HEK293T (cell line): ENCODE measurements around the gene RBMS1.
"Not testable (repeated sequence)": the region's sequence is repeated elsewhere in the genome, so short reads cannot be mapped to it uniquely, and the experiment has no call there.

ENCODE experiments used
- CTCF ChIA-PET: fragments of 350-600 bp; formaldehyde crosslinking; extraction: SDS; loops from one replicate; lab custom pipeline; 2021; ENCODE audit warnings: antibody characterized with exemption, inconsistent platforms; lab: Yijun Ruan, JAX
- POLR2A ChIA-PET: fragments of 350-600 bp; formaldehyde crosslinking; extraction: SDS; loops from one replicate; lab custom pipeline; 2020; ENCODE audit warnings: antibody characterized with exemption, inconsistent platforms; lab: Yijun Ruan, JAX
- DNase-seq: peaks from one replicate; pipeline ENCODE4 v3.0.0; 2012; ENCODE audit warnings: mixed read lengths; ENCODE audit errors: extremely low spot score
- ARNT ChIP-seq: fragments of 450-650 bp; IDR thresholded peaks from 2 replicates; pipeline ENCODE4 v1.6.1; 2017; ENCODE audit warnings: mild to moderate bottlenecking
- BHLHE40 ChIP-seq: fragments of 450-650 bp; IDR thresholded peaks from 2 replicates; pipeline ENCODE4 v1.6.1; 2016; ENCODE audit warnings: mild to moderate bottlenecking, moderate library complexity, borderline replicate concordance
- CTBP1 ChIP-seq: fragments of 450-650 bp; IDR thresholded peaks from 2 replicates; pipeline ENCODE4 v1.6.1; 2016; ENCODE audit warnings: borderline replicate concordance
- ELF4 ChIP-seq: fragments of 450-650 bp; IDR thresholded peaks from 2 replicates; pipeline ENCODE4 v1.6.1; 2017; ENCODE audit warnings: antibody characterized with exemption
- FOXA1 ChIP-seq: fragments of 450-650 bp; IDR thresholded peaks from 2 replicates; pipeline ENCODE4 v1.6.1; 2016; ENCODE audit warnings: mild to moderate bottlenecking
- FOXK2 ChIP-seq: fragments of 450-650 bp; IDR thresholded peaks from 2 replicates; pipeline ENCODE4 v1.6.1; 2016; ENCODE audit warnings: mild to moderate bottlenecking
- FOXM1 ChIP-seq: fragments of 450-650 bp; IDR thresholded peaks from 2 replicates; pipeline ENCODE4 v1.6.1; 2017; ENCODE audit warnings: mild to moderate bottlenecking, borderline replicate concordance
- HDGF ChIP-seq: fragments of 450-650 bp; IDR thresholded peaks from 2 replicates; pipeline ENCODE4 v1.6.1; 2017; ENCODE audit warnings: antibody characterized with exemption, borderline replicate concordance
- L3MBTL2 ChIP-seq: fragments of 450-650 bp; conservative IDR thresholded peaks from 2 replicates; pipeline ENCODE4 v1.6.1; 2016; ENCODE audit warnings: mild to moderate bottlenecking
- LEF1 ChIP-seq: fragments of 450-650 bp; IDR thresholded peaks from 2 replicates; pipeline ENCODE4 v1.6.1; 2017; ENCODE audit warnings: mild to moderate bottlenecking, borderline replicate concordance
- NFRKB ChIP-seq: fragments of 450-650 bp; IDR thresholded peaks from 2 replicates; pipeline ENCODE4 v1.6.1; 2016; ENCODE audit warnings: mild to moderate bottlenecking, moderate library complexity
- PKNOX1 ChIP-seq: fragments of 450-650 bp; IDR thresholded peaks from 2 replicates; pipeline ENCODE4 v1.6.1; 2016
- SP1 ChIP-seq: fragments of 450-650 bp; IDR thresholded peaks from 2 replicates; pipeline ENCODE4 v1.6.1; 2017
- SUZ12 ChIP-seq: fragments of 450-650 bp; IDR thresholded peaks from 2 replicates; pipeline ENCODE4 v1.6.1; 2016; ENCODE audit warnings: mild to moderate bottlenecking
- TARDBP ChIP-seq: fragments of 450-650 bp; IDR thresholded peaks from 2 replicates; pipeline ENCODE4 v1.6.1; 2016
- ZNF384 ChIP-seq: fragments of 450-650 bp; IDR thresholded peaks from 2 replicates; pipeline ENCODE4 v1.6.1; 2016

RBMS1 gene

GRCh38 chr2:160454070-160454797 lies 39.4 kb downstream of the RBMS1 start:
- POLR2A ChIA-PET, result no interaction called here
- no peak for DNase-seq
- TF ChIP-seq ELF4 (no peak), FOXK2 (no peak), FOXM1 (no peak)
- CTCF ChIA-PET, result no interaction called here

- ChIA-PET POLR2A (no interaction called here), CTCF (no interaction called here)
- DNase-seq, result no peak
- TF ChIP-seq ZNF384, result no peak
Observed at GRCh38 chr2:160453111-160453820, 40.3 kb downstream of the RBMS1 start.

- TF ChIP-seq L3MBTL2, result no peak
- no peak for TF ChIP-seq ZNF384
- no peak for TF ChIP-seq ARNT
- TF ChIP-seq TARDBP, result no peak
- TF ChIP-seq LEF1, result no peak
- no peak for TF ChIP-seq BHLHE40
- no peak for TF ChIP-seq SUZ12
- no peak for TF ChIP-seq FOXA1
- no peak for TF ChIP-seq ELF4
- no peak for DNase-seq
- ChIA-PET CTCF (no interaction called here), POLR2A (no interaction called here)
Observed at GRCh38 chr2:160450486-160450885, 43.1 kb downstream of the RBMS1 start.

GRCh38 chr2:160448821-160449220 lies 44.8 kb downstream of the RBMS1 start:
- DNase-seq, POLR2A ChIA-PET, CTCF ChIA-PET: not testable (repeated sequence)

- CTCF ChIA-PET, result no interaction called here
- no peak for TF ChIP-seq L3MBTL2
- TF ChIP-seq NFRKB, result no peak
- TF ChIP-seq FOXK2, result no peak
- no peak for TF ChIP-seq CTBP1
- TF ChIP-seq HDGF, result no peak
- TF ChIP-seq FOXM1, result no peak
- TF ChIP-seq PKNOX1, result no peak
- no peak for TF ChIP-seq SUZ12
- TF ChIP-seq SP1, result no peak
- no peak for TF ChIP-seq LEF1
- no peak for TF ChIP-seq ELF4
- DNase-seq, result no peak
- POLR2A ChIA-PET, result no interaction called here
Observed at GRCh38 chr2:160445673-160446072, 47.9 kb downstream of the RBMS1 start.

- POLR2A ChIA-PET, result no interaction called here
- CTCF ChIA-PET, result no interaction called here
- no peak for DNase-seq
- TF ChIP-seq SP1 (no peak), CTBP1 (no peak), TARDBP (no peak), HDGF (no peak), FOXA1 (no peak), L3MBTL2 (no peak), ELF4 (no peak), PKNOX1 (no peak), FOXM1 (no peak), NFRKB (no peak), ZNF384 (no peak), ARNT (no peak), BHLHE40 (no peak), SUZ12 (no peak)
Observed at GRCh38 chr2:160442603-160443002, 51.0 kb downstream of the RBMS1 start.

- no peak for DNase-seq
- TF ChIP-seq TARDBP, result no peak
- no peak for TF ChIP-seq FOXK2
- TF ChIP-seq SP1, result no peak
- no peak for TF ChIP-seq CTBP1
- TF ChIP-seq HDGF, result no peak
- no peak for TF ChIP-seq ARNT
- no peak for TF ChIP-seq FOXM1
- TF ChIP-seq LEF1, result no peak
- no peak for TF ChIP-seq L3MBTL2
- TF ChIP-seq ELF4, result no peak
- TF ChIP-seq SUZ12, result no peak
- no peak for TF ChIP-seq ZNF384
- no peak for TF ChIP-seq PKNOX1
- no peak for TF ChIP-seq FOXA1
- no peak for TF ChIP-seq NFRKB
- TF ChIP-seq BHLHE40, result no peak
- ChIA-PET CTCF (interaction anchor here (0.6 kb wide), 1 partner anchor 1175 kb away, joined by 4 read pairs; no protein-coding TSS in a partner anchor), POLR2A (no interaction called here)
Observed at GRCh38 chr2:160440888-160441287, 52.7 kb downstream of the RBMS1 start.

- CTCF ChIA-PET, DNase-seq, POLR2A ChIA-PET: not testable (repeated sequence)
Observed at GRCh38 chr2:160439038-160439437, 54.6 kb downstream of the RBMS1 start.
